ENCODE data around the gene SERF2. TPM values are rescaled to one million over a fixed set of nuclear protein-coding genes. Genes with fewer than 3 reads are reported as not detected.
"Not testable (repeated sequence)": the region's sequence is repeated elsewhere in the genome, so short reads cannot be mapped to it uniquely, and the experiment has no call there.

Gene SERF2
- polyA plus RNA-seq (ENCODE audit: insufficient read length in 12 of 12): 100 to 1,000 TPM in 11 of 12 donors, not detected in 1; 436 to 967 (median 514) TPM
- long read RNA-seq, donor 1, transcript SERF2-216 (2 exons, 1,030 nt): minor isoform, 16 of 932 reads
- long read RNA-seq, donor 1, transcript SERF2-202 (3 exons, 506 nt): minor isoform, 5 of 932 reads
- long read RNA-seq, donor 1, transcript SERF2-207 (2 exons, 582 nt): minor isoform, 118 of 932 reads
- long read RNA-seq, donor 1, transcript SERF2-201 (3 exons, 1,537 nt): major isoform, 788 of 932 reads
- long read RNA-seq, donor 1, partial matches to known transcripts: 0 of 932 reads
- long read RNA-seq, donor 1, other reads (novel, unspliced or antisense): 0 of 932 reads
- long read RNA-seq, donor 2, transcript SERF2-207 (2 exons, 582 nt): minor isoform, 96 of 686 reads
- long read RNA-seq, donor 2, transcript SERF2-216 (2 exons, 1,030 nt): minor isoform, 9 of 686 reads
- long read RNA-seq, donor 2, transcript SERF2-202 (3 exons, 506 nt): minor isoform, 7 of 686 reads
- long read RNA-seq, donor 2, transcript SERF2-201 (3 exons, 1,537 nt): major isoform, 560 of 686 reads
- long read RNA-seq, donor 2, partial matches to known transcripts: 8 of 686 reads
- long read RNA-seq, donor 2, other reads (novel, unspliced or antisense): 0 of 686 reads
- long read RNA-seq, donor 3, transcript SERF2-201 (3 exons, 1,537 nt): major isoform, 228 of 269 reads
- long read RNA-seq, donor 3, transcript SERF2-216 (2 exons, 1,030 nt): minor isoform, 7 of 269 reads
- long read RNA-seq, donor 3, transcript SERF2-207 (2 exons, 582 nt): minor isoform, 26 of 269 reads
- long read RNA-seq, donor 3, partial matches to known transcripts: 6 of 269 reads
- long read RNA-seq, donor 3, other reads (novel, unspliced or antisense): 0 of 269 reads
- long read RNA-seq, donor 4, transcript SERF2-201 (3 exons, 1,537 nt): major isoform, 158 of 178 reads
- long read RNA-seq, donor 4, transcript SERF2-207 (2 exons, 582 nt): minor isoform, 16 of 178 reads
- long read RNA-seq, donor 4, partial matches to known transcripts: 0 of 178 reads
- long read RNA-seq, donor 4, other reads (novel, unspliced or antisense): 0 of 178 reads
- long read RNA-seq, donor 5, transcript SERF2-216 (2 exons, 1,030 nt): minor isoform, 12 of 810 reads
- long read RNA-seq, donor 5, transcript SERF2-207 (2 exons, 582 nt): minor isoform, 114 of 810 reads
- long read RNA-seq, donor 5, transcript SERF2-201 (3 exons, 1,537 nt): major isoform, 667 of 810 reads
- long read RNA-seq, donor 5, partial matches to known transcripts: 5 of 810 reads
- long read RNA-seq, donor 5, other reads (novel, unspliced or antisense): 0 of 810 reads
- long read RNA-seq, donor 6, transcript SERF2-201 (3 exons, 1,537 nt): major isoform, 256 of 311 reads
- long read RNA-seq, donor 6, transcript SERF2-207 (2 exons, 582 nt): minor isoform, 38 of 311 reads
- long read RNA-seq, donor 6, partial matches to known transcripts: 8 of 311 reads
- long read RNA-seq, donor 6, other reads (novel, unspliced or antisense): 0 of 311 reads
- long read RNA-seq, donor 7, transcript SERF2-207 (2 exons, 582 nt): minor isoform, 34 of 310 reads
- long read RNA-seq, donor 7, transcript SERF2-201 (3 exons, 1,537 nt): major isoform, 259 of 310 reads
- long read RNA-seq, donor 7, transcript SERF2-216 (2 exons, 1,030 nt): minor isoform, 7 of 310 reads
- long read RNA-seq, donor 7, partial matches to known transcripts: 6 of 310 reads
- long read RNA-seq, donor 7, other reads (novel, unspliced or antisense): 0 of 310 reads
- long read RNA-seq, donor 8, transcript SERF2-201 (3 exons, 1,537 nt): major isoform, 516 of 600 reads
- long read RNA-seq, donor 8, transcript SERF2-207 (2 exons, 582 nt): minor isoform, 61 of 600 reads
- long read RNA-seq, donor 8, transcript SERF2-216 (2 exons, 1,030 nt): minor isoform, 15 of 600 reads
- long read RNA-seq, donor 8, partial matches to known transcripts: 0 of 600 reads
- long read RNA-seq, donor 8, other reads (novel, unspliced or antisense): 0 of 600 reads
- long read RNA-seq, donor 9, transcript SERF2-207 (2 exons, 582 nt): minor isoform, 77 of 587 reads
- long read RNA-seq, donor 9, transcript SERF2-201 (3 exons, 1,537 nt): major isoform, 488 of 587 reads
- long read RNA-seq, donor 9, transcript SERF2-216 (2 exons, 1,030 nt): minor isoform, 9 of 587 reads
- long read RNA-seq, donor 9, partial matches to known transcripts: 7 of 587 reads
- long read RNA-seq, donor 9, other reads (novel, unspliced or antisense): 0 of 587 reads
- long read RNA-seq, donor 10, transcript SERF2-201 (3 exons, 1,537 nt): major isoform, 393 of 477 reads
- long read RNA-seq, donor 10, transcript SERF2-207 (2 exons, 582 nt): minor isoform, 52 of 477 reads
- long read RNA-seq, donor 10, partial matches to known transcripts: 14 of 477 reads
- long read RNA-seq, donor 10, other reads (novel, unspliced or antisense): 9 of 477 reads
- long read RNA-seq, donor 11, transcript SERF2-207 (2 exons, 582 nt): minor isoform, 74 of 748 reads
- long read RNA-seq, donor 11, transcript SERF2-201 (3 exons, 1,537 nt): major isoform, 641 of 748 reads
- long read RNA-seq, donor 11, transcript SERF2-216 (2 exons, 1,030 nt): minor isoform, 10 of 748 reads
- long read RNA-seq, donor 11, transcript SERF2-202 (3 exons, 506 nt): minor isoform, 6 of 748 reads
- long read RNA-seq, donor 11, partial matches to known transcripts: 8 of 748 reads
- long read RNA-seq, donor 11, other reads (novel, unspliced or antisense): 0 of 748 reads

- DNase-seq: peak; percentile 100
These were observed at the start of gene SERF2 for GRCh38 chr15:43791993-43792760. Gene SERF2, plus strand, starts transcription at chr15:43792320. Its CDS starts 57 bp downstream, at chr15:43792377.

GRCh38 chr15:43746245-43746902 is 45.7 kb upstream of the SERF2 start, which contains the start of gene PDIA3:
Gene PDIA3, plus strand, starts transcription at chr15:43746438. Its CDS starts 102 bp downstream, at chr15:43746540.
- DNase-seq: peak; percentile 92

- not testable (repeated sequence) for DNase-seq
These were observed 45.2 kb upstream of the SERF2 start for GRCh38 chr15:43746903-43747309.

- no peak for DNase-seq
These were observed 43.7 kb upstream of the SERF2 start for GRCh38 chr15:43748376-43748775.

- no peak for DNase-seq
These were observed 42.3 kb upstream of the SERF2 start for GRCh38 chr15:43749690-43750345.

GRCh38 chr15:43751885-43752284 is 40.2 kb upstream of the SERF2 start:
- DNase-seq: no peak

- DNase-seq: no peak
These were observed 29.3 kb upstream of the SERF2 start for GRCh38 chr15:43762824-43763223.

GRCh38 chr15:43763819-43764446 is 28.2 kb upstream of the SERF2 start:
- DNase-seq: no peak

GRCh38 chr15:43769584-43770228 is 22.4 kb upstream of the SERF2 start:
- DNase-seq: peak; percentile 31

- no peak for DNase-seq
These were observed 20.3 kb upstream of the SERF2 start for GRCh38 chr15:43771816-43772215.

GRCh38 chr15:43772624-43773023 is 19.5 kb upstream of the SERF2 start:
- DNase-seq: no peak

GRCh38 chr15:43774062-43774461 is 18.1 kb upstream of the SERF2 start:
- DNase-seq: no peak

GRCh38 chr15:43775411-43775965 is 16.6 kb upstream of the SERF2 start:
- DNase-seq: no peak

GRCh38 chr15:43776101-43776717 is 15.9 kb upstream of the SERF2 start:
- peak; percentile 17 for DNase-seq
